Stimulated activated CD8-positive, alpha-beta memory T cell treated with anti-CD3 and anti-CD28 coated beads, Interleukin-12 subunit alpha, Interleukin-12 subunit beta, amount 100 ng/mL, for 4 hours (primary cell): ENCODE results near the gene AMIGO2.

Source experiments
- DNase-seq: peaks from one replicate; pipeline ENCODE4 v3.0.0-alpha.2; 2020; ENCODE audit warnings: low read depth

Gene AMIGO2

DNA sequence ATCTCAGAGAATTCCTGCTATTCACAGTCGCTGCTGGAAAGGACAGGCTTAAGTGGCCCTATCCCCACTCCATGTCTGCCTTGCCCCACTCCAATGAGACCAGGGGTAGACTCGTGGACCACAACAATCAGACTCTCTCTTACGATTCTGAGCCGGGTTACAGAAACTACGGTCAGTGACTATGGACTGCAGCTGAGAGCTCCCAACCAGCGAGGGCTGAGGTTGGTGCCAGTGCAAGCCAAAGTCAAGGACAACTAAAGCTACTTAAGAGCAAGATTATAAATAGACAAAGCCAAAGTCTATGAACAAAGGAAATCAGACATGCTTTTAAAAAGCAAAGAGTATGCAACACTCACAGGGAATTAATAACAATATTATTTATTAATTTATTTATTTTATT is 18.3 kb upstream of the AMIGO2 start:
- DNase-seq, result no peak

DNA sequence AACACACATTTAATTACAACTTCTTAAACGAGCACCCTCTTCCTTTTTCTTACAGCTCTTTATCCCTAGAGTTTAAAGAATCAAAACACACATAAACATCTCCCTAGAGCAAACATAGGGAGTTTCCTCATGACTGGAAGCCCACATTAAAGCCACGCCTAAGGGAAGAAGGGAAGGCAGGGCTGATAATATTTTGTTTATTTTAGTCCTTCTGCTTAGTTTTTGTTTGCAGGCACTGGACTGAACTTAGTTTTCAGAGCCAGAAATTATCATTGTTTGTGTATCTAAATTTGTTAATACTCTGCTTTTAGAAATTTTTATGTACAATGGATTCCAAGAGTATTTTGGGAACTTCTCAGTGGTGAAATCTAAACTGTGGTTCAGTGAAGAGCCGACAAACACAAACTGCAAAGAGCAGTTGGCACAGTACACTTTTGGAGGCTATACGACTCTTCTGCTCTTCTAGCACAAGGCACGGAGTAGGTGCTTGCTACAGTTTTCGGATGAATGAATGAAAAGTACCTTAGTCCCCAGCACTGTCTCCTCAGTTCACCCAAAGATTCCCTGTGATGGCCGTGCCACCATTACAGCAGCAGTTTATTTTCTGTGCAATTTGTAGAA is 17.6 kb upstream of the AMIGO2 start:
- no peak for DNase-seq

DNA sequence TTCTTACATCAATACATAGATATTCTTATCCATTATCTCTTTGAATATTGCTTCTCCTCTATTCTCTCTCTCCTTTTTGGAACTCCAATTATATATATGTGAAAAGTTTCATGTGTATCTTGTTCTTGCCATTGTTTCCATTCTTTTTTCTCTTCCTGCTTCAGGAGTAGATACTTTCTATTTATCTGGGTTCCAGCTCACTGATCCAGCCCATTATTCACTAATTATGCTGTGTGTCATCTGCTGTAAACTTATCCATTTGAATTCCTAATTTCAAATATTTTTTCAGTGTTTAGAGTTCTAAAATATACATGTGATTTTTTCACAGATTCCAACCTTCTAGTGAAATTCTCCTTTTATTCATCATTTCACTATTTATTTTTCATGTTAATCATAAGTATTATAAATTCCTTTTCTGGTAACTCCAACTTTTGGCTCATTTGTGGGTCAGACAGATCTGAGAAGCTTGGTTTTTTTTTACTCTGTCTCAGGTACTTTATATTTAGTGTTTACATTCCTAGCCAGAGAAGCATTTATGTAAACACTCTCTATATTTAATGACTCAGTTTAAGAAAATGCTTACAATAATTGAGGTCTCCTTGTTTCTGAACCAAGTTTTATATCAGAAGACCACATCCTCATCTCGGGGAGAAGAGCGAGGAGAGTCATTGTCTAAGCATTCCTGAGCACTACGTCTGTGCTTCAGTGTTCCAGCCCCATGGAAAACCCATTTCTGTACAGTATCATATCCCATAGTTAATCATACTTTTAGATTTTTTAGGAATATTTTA is 15.9 kb upstream of the AMIGO2 start:
- no peak for DNase-seq

DNA sequence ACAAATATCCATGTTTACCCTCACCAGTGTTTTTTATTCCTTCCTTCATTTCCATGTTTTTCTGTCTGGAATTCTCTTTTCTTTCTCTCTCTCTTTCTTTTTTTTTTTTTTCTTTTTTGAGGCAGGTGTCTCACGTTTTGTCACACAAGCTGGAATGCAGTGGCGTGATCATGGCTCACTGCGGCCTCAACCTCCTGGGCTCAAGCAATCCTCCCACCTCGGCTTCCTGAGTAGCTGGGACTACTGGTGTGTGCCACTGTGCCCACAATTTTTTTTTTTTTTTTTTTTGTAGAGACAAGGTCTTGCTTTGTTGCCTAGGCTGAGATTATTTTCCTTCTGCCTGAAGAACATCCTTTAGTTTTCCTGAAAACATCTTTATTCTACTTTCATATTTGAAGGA is 15.0 kb upstream of the AMIGO2 start:
- DNase-seq, result no peak

DNA sequence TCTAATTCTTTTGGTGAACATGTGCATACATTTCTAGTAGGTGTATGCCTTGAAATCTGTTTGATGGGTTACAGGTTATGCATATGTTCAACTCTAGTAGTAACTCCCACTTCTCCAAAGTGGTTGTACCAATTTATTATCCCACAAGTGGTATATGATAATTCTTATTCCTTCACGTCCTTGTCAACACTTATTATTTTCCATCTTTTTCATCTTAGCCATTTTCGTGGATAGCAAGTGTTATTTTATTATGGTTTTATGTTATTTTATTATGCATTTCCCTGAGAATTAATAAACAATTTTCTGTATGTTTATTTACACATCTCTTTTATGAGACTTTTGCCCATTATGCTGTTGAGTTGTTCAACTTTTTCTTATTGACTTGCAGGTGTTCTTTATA is 11.2 kb upstream of the AMIGO2 start:
- DNase-seq, result no peak

DNA sequence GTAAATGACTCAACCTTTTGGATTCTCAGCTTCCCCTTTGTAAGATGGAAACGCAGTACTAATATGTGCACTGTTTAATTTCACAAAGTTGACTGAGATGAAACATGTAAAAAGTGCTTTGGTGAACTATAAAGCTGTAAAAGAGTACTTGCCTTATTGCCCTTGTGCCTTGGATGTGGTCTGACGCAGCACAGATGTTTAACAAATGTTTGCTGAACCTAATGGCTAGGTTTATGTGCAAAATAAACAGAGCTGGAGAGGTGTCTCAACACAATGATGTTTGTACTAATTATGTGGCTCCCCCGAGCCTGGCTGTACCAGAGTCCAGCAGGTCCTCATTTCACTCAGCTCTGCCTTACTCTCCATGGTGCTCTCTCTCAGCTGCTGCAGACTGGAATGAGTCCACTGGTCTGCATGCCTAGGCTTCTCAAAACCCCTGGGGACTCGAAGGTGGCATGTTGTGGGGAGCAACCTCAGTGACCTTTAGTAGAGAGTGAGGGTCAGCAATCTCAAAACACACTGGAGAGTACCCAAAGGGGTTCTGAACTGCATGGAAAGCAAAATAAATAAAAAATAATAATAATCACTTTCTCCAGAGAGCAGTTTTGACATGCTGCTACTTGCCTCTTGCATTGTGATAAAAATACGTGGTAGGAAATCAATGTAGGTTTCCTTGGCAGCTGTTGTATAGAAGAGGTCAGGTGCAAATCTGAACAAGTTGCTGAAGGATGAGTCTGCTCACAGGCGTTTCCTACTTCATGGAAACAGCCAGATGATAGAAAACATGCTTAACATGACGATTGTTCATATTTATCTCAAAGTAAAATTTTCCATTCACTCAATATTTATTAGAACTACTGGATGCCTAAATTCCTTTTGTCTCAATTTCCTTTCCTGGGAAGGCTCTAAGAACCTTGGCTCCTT is 8.5 kb upstream of the AMIGO2 start:
- no peak for DNase-seq

DNA sequence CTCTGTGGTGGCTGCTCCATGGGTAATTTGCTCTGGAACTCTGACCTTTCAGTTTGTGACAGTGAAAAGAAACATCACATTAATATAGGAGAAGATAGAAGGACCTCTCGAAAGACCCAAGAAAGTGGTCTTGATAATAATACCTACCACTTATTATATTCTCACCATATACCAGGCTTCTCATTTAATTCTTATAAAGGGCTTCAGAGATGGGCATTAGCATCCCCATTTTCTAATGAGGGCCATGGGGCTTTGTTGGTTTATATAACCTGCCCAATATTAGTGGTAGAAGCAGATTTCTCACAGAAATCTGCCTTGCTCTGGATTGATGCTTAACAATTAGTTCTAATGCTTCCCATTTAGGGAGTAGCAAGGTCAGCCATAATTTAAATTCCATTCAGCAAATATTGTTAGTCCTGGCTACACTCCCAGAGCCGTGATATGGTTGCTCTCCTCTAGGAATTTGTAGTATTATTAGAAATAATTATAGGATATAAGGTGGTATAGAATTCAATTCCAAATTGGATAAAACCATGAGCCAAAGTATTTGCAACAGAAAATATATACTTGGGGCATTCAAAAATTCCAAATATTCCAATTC is 7.4 kb upstream of the AMIGO2 start:
- DNase-seq, result no peak

DNA sequence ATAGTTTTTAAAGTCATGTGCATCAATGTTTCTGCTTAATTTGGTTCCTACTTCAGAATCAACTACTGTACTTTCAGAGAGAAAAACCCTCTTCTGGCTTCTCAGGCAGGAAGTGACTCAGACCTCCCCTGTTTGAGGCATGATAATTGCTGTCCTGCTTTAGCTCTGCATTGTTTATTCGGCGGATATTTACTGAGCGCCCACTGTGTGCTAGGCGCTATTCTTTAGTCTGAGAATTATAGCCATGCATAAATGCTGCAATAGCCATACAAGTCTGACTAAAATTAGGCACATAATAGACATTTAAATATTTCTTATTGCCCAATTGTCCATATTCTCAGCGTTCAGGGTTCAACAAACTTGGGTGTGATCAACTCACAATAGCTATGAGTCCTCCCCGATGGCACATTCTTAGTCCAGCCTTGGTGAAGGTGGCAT is 6.1 kb upstream of the AMIGO2 start:
- DNase-seq, result peak; percentile 22

DNA sequence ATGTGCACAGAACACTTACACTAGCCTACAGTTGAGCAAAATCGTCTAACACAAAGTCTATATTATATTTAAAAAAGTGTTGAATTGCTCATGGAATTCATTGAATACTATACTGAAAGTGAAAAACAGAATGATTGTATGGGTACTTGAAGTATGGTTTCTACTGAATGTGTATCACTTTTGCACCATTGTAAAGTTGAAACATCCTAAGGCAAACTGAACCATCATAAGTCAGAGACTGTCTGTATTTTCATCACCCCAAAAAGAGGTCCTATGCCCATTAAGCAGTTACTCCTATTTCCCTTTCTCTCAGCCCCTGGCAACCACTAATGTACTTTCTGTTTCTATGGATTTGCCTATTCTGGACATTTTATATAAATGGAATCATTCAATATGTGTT is 4.4 kb upstream of the AMIGO2 start:
- DNase-seq, result no peak

DNA sequence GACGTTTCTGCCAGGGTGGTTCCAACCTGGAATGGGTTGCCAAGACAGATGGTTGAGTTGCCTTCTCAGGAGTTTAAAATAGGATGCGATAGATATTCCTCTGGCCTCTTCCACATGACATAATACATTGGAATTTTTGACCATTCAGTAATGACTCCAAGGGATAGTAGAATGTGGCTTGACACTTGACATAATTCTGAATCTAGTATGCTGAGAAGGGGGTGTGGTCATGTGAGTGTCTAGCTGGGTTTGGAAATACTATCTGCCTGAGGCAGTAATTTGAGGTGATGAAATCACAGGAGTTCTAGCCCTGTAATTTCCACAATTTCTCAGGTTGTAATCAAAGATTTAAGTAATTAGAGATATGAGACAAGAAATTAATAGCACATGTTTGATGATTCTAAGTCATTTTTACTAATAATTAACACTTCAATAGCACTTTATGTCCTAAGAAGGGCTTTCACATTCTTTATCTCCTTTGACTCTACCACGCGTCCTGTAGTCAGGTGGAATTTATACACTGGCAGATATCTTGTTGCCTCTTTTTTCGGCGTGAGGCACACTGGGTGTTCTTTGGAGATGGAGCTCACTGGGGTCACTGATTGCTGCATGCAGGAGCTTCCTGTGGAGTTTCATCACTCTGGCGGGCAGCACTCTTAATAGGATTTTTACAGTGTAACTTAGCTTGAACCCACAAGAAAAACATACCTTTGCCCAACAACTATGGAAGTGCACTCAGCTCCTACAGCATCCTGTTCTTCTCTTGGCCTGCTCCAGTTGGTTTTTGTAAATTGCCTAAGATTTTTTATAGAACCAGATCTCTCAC is 3.2 kb upstream of the AMIGO2 start:
- no peak for DNase-seq

DNA sequence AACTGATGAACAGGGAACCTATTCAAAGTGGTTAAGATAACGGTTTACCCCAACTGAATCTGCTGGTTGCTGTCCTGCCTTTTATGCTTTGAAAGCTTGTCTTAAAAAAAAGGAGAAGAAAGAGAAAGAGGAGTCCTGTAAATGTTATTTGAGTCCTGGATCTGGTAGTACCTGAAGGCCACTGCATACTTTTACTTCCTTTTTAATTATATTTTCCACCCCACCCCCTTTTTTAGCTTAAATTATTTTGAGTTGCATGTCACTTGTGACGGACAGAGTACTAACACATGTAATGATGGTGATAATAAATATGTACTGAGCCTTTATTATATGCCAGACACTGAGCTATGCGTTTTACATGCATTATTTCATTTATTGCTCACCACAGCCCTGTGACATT is 2.5 kb upstream of the AMIGO2 start:
- DNase-seq, result no peak

DNA sequence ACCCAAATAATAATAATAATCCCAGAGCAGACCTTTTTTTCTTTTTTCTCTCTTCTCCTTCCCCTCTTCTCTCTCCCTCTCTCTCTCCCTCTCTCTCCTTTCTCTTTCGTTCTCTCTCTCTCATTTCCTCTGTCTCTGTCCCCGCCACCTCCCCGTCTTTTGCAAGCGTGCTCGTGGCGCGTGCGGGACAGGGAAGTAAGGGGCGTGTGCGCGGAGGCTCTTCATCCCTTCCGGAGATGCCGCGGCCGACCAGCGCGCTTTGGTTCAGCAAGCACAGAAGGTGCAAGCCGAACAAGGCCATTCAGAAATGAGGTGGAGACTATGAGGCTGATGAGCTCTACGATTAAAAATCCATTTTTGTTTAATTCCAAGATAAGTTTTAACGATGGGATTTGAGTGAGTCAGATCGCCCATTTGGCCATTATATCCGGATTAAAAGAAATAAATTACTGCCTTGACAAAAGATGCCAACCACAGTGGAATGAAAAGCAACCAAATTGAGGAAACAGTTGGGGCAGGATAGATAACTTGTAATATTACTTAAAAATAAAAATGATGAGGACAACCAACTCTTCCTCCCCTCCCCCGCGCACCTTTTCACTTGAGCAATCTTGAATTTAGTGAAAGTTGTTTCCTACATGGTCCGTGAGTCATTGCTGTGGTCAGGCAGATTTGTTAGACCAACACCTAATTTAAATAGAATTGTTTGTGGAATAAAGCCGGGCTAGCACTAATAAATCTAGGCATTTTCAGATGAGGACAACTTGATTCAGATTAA is 1.2 kb upstream of the AMIGO2 start:
- peak; percentile 17 for DNase-seq

DNA sequence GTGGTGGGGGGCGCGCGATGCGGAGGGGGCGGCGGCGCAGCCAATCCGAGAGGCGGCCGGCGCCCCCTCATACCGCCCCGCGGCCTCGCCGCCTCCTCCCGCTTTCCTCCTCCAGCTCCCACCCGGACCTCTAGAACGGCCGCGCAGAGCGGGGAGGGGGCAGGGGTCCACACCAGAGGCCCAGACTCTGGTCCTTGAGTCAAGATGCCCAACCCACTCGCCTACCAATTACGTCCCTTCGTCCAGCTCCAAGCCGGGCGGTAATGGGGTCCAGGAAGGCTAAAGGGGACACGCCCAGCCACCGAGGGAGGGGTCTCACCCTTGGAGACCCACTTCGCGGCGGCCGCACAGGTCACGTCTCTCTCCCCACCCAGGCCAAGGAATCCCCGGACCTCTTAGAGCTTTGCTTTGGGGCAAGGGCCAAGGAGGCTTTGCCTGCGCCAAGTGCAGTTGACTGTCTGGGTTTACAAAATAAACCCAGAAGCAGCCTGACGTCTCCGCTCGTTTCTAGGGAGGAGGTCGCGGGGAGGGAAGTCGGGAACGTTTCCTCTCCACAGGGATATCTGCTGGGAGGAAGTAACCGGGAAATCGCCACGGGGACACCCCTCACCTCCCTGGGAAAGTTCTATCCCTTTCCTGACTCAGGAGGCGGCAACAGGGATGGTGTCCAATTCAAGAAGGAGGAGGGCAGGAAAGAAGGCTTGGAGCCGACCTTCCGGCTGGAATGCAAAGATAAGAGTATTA is 394 bp upstream of the AMIGO2 start:
- DNase-seq, result peak; percentile 10

DNA sequence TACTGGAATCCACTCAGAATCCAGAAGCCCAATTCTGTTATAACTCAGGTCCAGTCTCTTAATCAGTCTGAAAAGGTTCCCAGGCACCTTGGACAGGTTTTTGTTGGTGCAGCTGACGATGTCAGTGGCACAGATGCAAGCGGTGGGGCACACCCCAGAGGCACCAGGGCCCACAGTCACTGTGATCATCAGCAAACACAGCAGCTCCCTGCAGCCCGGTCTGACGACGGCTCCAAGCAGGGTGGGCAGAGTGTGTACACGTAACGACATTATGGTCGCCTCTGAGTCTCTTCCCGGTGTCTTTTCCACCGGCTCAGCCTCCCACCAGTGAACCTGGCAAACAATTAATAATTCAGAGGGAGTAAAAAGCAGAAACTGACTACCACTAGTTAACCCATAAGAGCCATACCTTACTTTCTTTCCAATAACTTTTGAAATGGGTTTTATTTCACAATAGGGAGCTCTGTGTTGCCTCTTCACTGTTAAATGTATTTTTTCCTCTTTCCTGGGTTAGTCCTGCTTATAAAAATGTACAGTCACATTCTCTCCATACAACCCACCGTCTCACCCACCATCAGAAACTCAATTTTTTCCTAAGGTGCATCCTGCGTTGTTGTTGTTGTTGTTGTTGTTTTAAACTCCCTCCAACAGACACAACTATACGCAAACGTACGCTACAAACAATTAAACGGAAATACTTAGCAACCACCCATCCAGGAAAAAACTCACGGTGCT is 859 bp downstream of the AMIGO2 start:
- peak; percentile 32 for DNase-seq

DNA sequence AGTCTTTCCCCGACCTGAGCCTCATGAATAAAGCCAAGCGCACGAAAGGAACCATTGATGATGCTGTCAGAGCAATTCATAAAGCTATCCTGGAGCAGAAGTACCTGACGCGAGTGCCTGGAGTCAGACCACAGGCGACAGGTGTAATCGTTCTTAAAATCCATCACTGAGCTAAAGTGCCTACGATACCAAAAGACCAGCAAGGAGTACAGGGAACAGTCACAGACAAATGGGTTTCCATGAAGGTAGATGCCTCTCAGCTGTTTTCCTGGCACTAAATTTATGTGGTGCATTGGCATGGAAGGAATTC is 1.7 kb downstream of the AMIGO2 start:
- DNase-seq, result no peak

DNA sequence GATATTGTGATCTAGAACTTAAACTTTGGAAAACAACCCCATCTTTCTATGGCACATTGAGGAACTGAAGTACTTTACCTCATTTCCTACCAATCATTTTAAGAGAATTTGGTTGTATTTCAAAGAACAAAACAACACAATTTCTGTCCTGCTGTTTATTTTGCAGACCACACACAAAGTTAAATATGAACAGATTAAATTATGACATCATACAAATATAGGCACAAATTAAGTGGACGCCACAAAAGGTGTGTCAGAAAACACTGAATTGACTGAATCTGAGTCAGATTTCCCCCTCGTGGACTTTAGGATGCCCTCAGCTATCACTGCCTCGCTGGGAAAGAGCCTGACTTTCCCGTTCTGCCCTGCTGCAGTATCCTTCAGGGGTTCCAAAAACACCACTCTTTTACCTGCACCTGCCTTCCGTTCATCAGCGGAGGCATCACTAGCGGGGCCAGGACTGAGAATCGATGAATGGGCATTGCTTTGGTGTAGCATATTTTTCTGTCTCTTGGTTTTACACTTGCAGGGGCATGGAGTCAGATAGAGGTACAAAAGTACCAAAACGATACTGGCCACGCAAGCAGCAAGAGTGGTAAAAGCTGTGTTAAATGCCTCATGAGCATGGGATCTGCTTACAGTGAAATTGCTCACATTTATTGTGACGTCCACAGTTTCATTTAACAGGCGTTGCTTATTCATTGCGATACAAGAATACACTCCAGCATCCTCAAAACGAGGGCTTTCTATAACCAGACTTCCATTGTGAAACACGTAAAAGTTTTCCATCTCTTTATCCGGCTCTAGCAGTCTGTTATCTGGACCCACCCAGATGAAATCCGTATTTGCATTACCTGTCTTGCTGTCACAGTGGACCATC is 2.3 kb downstream of the AMIGO2 start:
- DNase-seq, result no peak

DNA sequence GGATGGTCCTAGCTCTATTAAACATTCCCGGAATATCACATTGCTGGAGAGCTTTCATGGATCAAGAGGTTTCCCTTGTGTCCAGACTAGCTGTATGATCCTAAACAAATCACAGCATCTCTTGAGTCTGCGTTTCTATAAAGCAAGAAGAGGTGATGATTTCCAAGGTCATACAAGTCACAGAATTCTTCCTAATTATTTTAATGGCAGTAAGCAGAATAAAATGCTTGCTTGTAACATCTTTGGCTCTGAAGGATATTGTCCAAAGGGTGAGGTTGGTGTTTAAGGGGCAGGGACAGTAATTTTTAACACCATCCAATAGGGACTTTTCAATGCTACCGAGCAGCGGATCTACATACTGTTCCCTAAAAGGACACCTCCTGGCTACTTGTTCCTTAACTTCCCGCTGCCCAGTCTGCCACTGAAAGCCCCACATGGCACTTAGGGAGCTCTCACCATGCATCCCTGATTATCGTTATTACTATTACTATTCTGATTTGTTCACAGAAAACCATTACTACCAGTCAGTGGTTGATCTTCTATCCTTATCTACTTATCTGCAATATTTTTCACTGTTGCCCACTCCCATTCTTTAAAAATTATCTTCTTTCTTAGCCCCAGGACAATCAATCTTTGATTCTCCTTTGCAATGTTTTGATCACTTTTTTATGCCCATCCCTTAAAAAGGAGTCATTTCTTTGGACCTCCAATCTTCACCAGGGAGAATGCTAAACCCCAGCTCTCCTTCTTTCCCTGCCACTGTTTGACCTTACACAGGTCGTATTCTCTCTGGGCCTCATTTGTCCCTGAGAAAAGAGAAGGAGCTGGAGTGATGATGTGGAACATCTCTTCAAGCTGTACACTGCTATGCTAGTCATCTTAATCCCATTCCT is 4.3 kb downstream of the AMIGO2 start:
- no peak for DNase-seq
